ENCODE data around the gene AKAP6.

DNA sequence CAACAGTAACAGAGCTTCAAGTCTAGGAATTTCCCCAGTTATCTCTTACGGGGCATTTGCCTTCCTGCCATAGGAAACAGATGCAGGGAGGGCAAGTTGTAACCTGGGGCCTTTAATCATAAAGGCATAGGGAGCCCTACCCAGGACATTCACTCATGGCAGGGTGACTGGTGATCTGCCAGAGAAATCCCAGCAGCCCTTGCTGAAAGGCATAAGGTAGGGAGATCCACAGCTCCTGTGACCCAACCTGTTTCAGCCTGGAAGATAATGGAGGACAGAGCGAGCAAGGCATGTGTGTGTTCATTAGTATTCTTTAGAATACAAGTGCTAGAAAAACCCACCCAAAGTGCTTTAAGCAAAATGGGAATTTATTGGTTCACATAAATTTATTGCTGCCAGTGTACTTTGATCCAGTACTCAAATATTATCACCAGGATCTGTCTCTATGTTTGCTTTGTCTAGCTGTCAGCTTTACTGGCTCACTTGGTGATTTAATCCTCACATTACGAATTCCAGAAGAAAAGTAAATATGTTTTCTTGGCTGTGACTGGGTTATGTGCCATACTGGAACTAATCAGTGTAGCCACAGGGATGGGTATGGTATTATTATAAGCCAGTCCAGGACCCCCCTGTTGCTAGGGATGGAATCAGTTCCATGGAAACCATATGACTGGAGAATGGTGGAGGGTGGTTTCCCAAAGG is 21.1 kb upstream of the AKAP6 start:
- no peak for TF ChIP-seq CTCF (conservative IDR thresholded peaks at IDR 0.05)
- TF ChIP-seq ZFX (IDR thresholded peaks at IDR 0.05), result no peak
